C4-2B (cell line): Measurements from ENCODE around the gene TOP2B.

Experiments
- ZFX ChIP-seq: fragments of 450-650 bp; IDR thresholded peaks from 2 replicates; pipeline ENCODE4 v1.6.1; 2017
- TF ChIP-seq, protein P1 (sequence below): fragments of 450-650 bp; conservative IDR thresholded peaks from 2 replicates; pipeline ENCODE4 v1.5.1; 2017; ENCODE audit warnings: mild to moderate bottlenecking

GRCh38 chr3:25713341-25713985 is 48.8 kb upstream of the TOP2B start:
- TF ChIP-seq, protein P1, sequence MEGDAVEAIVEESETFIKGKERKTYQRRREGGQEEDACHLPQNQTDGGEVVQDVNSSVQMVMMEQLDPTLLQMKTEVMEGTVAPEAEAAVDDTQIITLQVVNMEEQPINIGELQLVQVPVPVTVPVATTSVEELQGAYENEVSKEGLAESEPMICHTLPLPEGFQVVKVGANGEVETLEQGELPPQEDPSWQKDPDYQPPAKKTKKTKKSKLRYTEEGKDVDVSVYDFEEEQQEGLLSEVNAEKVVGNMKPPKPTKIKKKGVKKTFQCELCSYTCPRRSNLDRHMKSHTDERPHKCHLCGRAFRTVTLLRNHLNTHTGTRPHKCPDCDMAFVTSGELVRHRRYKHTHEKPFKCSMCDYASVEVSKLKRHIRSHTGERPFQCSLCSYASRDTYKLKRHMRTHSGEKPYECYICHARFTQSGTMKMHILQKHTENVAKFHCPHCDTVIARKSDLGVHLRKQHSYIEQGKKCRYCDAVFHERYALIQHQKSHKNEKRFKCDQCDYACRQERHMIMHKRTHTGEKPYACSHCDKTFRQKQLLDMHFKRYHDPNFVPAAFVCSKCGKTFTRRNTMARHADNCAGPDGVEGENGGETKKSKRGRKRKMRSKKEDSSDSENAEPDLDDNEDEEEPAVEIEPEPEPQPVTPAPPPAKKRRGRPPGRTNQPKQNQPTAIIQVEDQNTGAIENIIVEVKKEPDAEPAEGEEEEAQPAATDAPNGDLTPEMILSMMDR: no peak
- TF ChIP-seq ZFX: no peak
